Muscle of back (tissue), 13 donors: Measurements from ENCODE around the gene ZBTB26. TPM values are rescaled to one million over a fixed set of nuclear protein-coding genes. Genes with fewer than 3 reads are reported as not detected.
A peak's percentile ranks its signal among the peaks of the same experiment; 100 is the strongest.

Experiments
- DNase-seq, 3 donors: peaks; one replicate each; pipeline versions ENCODE4 v3.0.0 to v3.0.0-alpha.2; 2013
- long read RNA-seq, 9 donors: transcript quantifications; one replicate each; lab custom pipeline, GENCODE V29; 2026
- polyA plus RNA-seq, 10 donors: library from polyadenylated mRNA; unstranded; fragments of 120-200 nt; gene quantifications; one replicate each; pipeline ENCODE4 v1.2.1, GENCODE V29; 2013; ENCODE audit not compliant: insufficient read length in 10 of 10

Gene ZBTB26
- 10 to 100 TPM in 3 of 10 donors, 1 to 10 TPM in 7; 6.5 to 10.4 (median 9.0) TPM for polyA plus RNA-seq
- long read RNA-seq, donor 1, full-length matches to known transcripts, result 1 of 1 reads
- long read RNA-seq, donor 1, partial matches to known transcripts, result 0 of 1 reads
- long read RNA-seq, donor 1, other reads (novel, unspliced or antisense), result 0 of 1 reads
- long read RNA-seq, donor 2, result 0 reads
- long read RNA-seq, donor 3, result 0 reads
- long read RNA-seq, donor 4, full-length matches to known transcripts, result 2 of 2 reads
- long read RNA-seq, donor 4, partial matches to known transcripts, result 0 of 2 reads
- long read RNA-seq, donor 4, other reads (novel, unspliced or antisense), result 0 of 2 reads
- long read RNA-seq, donor 5, result 0 reads
- long read RNA-seq, donor 6, full-length matches to known transcripts, result 4 of 4 reads
- long read RNA-seq, donor 6, partial matches to known transcripts, result 0 of 4 reads
- long read RNA-seq, donor 6, other reads (novel, unspliced or antisense), result 0 of 4 reads
- long read RNA-seq, donor 7, full-length matches to known transcripts, result 5 of 5 reads
- long read RNA-seq, donor 7, partial matches to known transcripts, result 0 of 5 reads
- long read RNA-seq, donor 7, other reads (novel, unspliced or antisense), result 0 of 5 reads
- long read RNA-seq, donor 8, full-length matches to known transcripts, result 2 of 2 reads
- long read RNA-seq, donor 8, partial matches to known transcripts, result 0 of 2 reads
- long read RNA-seq, donor 8, other reads (novel, unspliced or antisense), result 0 of 2 reads
- long read RNA-seq, donor 9, result 0 reads

GRCh38 chr9:122931226-122932121, at the start of gene ZBTB26:
Gene ZBTB26 (minus strand): TSS chr9:122931512. CDS start chr9:122919934, 11,578 bp downstream.
- peak; percentile 92 to 97 (median 93) for DNase-seq

GRCh38 chr9:122978601-122979000, 47.3 kb upstream of the ZBTB26 start:
- no peak for DNase-seq

- no peak for DNase-seq
Measured at GRCh38 chr9:122975196-122975595, 43.9 kb upstream of the ZBTB26 start.

- DNase-seq, result no peak
Measured at GRCh38 chr9:122961139-122961538, 29.8 kb upstream of the ZBTB26 start.

- DNase-seq, result no peak
Measured at GRCh38 chr9:122955961-122956360, 24.6 kb upstream of the ZBTB26 start.

- DNase-seq, result peak in 1 of 3 donors; percentile 11
Measured at GRCh38 chr9:122954253-122954691, 23.0 kb upstream of the ZBTB26 start.

GRCh38 chr9:122951056-122951455, 19.7 kb upstream of the ZBTB26 start:
- DNase-seq, result no peak

- no peak for DNase-seq
Measured at GRCh38 chr9:122950263-122950662, 19.0 kb upstream of the ZBTB26 start.

GRCh38 chr9:122949696-122950095, 18.4 kb upstream of the ZBTB26 start:
- no peak for DNase-seq

- no peak for DNase-seq
Measured at GRCh38 chr9:122948313-122948712, 17.0 kb upstream of the ZBTB26 start.

GRCh38 chr9:122946461-122947005, 15.2 kb upstream of the ZBTB26 start:
- DNase-seq, result no peak

GRCh38 chr9:122944960-122945888, 13.9 kb upstream of the ZBTB26 start:
- DNase-seq, result no peak

GRCh38 chr9:122941582-122942234, 10.4 kb upstream of the ZBTB26 start:
- DNase-seq, result peak in 1 of 3 donors; percentile 23

- peak; percentile 99 for DNase-seq
Measured at GRCh38 chr9:122940749-122941581, 9.7 kb upstream of the ZBTB26 start, which contains the start of gene RABGAP1. Gene RABGAP1 (plus strand): TSS chr9:122941020. CDS start chr9:122957060, 16,040 bp downstream.

- no peak for DNase-seq
Measured at GRCh38 chr9:122940454-122940748, 9.1 kb upstream of the ZBTB26 start.

GRCh38 chr9:122939601-122940000, 8.3 kb upstream of the ZBTB26 start:
- no peak for DNase-seq

GRCh38 chr9:122936883-122937282, 5.6 kb upstream of the ZBTB26 start:
- no peak for DNase-seq

GRCh38 chr9:122936464-122936863, 5.2 kb upstream of the ZBTB26 start:
- no peak for DNase-seq
